ENCODE data around the gene SDC3.

Gene SDC3

GRCh38 chr1:30876451-30877204, 31.9 kb downstream of the SDC3 start:
- Histone ChIP-seq H3K9ac (ENCODE audit: low read depth in 1 of 2, low read length in 2 of 2) (no peak overlapping the region), H3K27me3 (ENCODE audit: control insufficient read depth in 1 of 2, insufficient read depth in 2 of 2, low read length in 2 of 2) (no peaks in the 10 kb centered on the region), H3K27ac (ENCODE audit: low read depth, low read length) (peak overlapping the region; percentile 32), H3K9me3 (ENCODE audit: control insufficient read depth in 1 of 2, low read length in 2 of 2) (no peaks in the 10 kb centered on the region), H3K36me3 (ENCODE audit: control insufficient read depth in 1 of 2, insufficient read depth in 2 of 2, low read length in 2 of 2) (peaks cover 5 to 7% of the 10 kb centered on the region in 2 donors), H3K4me3 (ENCODE audit: low read depth in 1 of 2, low read length in 2 of 2) (no peak overlapping the region), H3K4me1 (ENCODE audit: control insufficient read depth in 1 of 2, insufficient read depth in 2 of 2, low read length in 2 of 2) (peaks cover 0 to 7% of the 10 kb centered on the region in 2 donors)

- Histone ChIP-seq H3K27ac (ENCODE audit: low read depth, low read length) (no peak overlapping the region), H3K9ac (ENCODE audit: low read depth in 1 of 2, low read length in 2 of 2) (no peak overlapping the region), H3K9me3 (ENCODE audit: control insufficient read depth in 1 of 2, low read length in 2 of 2) (no peaks in the 10 kb centered on the region), H3K27me3 (ENCODE audit: control insufficient read depth in 1 of 2, insufficient read depth in 2 of 2, low read length in 2 of 2) (no peaks in the 10 kb centered on the region), H3K36me3 (ENCODE audit: control insufficient read depth in 1 of 2, insufficient read depth in 2 of 2, low read length in 2 of 2) (peaks cover 5 to 7% of the 10 kb centered on the region in 2 donors), H3K4me3 (ENCODE audit: low read depth in 1 of 2, low read length in 2 of 2) (no peak overlapping the region), H3K4me1 (ENCODE audit: control insufficient read depth in 1 of 2, insufficient read depth in 2 of 2, low read length in 2 of 2) (peaks cover 0 to 7% of the 10 kb centered on the region in 2 donors)
Measured at GRCh38 chr1:30875916-30876315, 32.6 kb downstream of the SDC3 start.

- H3K27ac ChIP-seq (ENCODE audit: low read depth, low read length) = no peak overlapping the region
- H3K9me3 ChIP-seq (ENCODE audit: control insufficient read depth in 1 of 2, low read length in 2 of 2) = no peaks in the 10 kb centered on the region
- H3K9ac ChIP-seq (ENCODE audit: low read depth in 1 of 2, low read length in 2 of 2) = no peak overlapping the region
- H3K36me3 ChIP-seq (ENCODE audit: control insufficient read depth in 1 of 2, insufficient read depth in 2 of 2, low read length in 2 of 2) = peaks cover 5 to 7% of the 10 kb centered on the region in 2 donors
- H3K4me1 ChIP-seq (ENCODE audit: control insufficient read depth in 1 of 2, insufficient read depth in 2 of 2, low read length in 2 of 2) = peaks cover 0 to 7% of the 10 kb centered on the region in 2 donors
- no peaks in the 10 kb centered on the region for H3K27me3 ChIP-seq (ENCODE audit: control insufficient read depth in 1 of 2, insufficient read depth in 2 of 2, low read length in 2 of 2)
- H3K4me3 ChIP-seq (ENCODE audit: low read depth in 1 of 2, low read length in 2 of 2) = no peak overlapping the region
Measured at GRCh38 chr1:30875197-30875596, 33.4 kb downstream of the SDC3 start.

GRCh38 chr1:30874176-30874575, 34.4 kb downstream of the SDC3 start:
- H3K27me3 ChIP-seq (ENCODE audit: control insufficient read depth in 1 of 2, insufficient read depth in 2 of 2, low read length in 2 of 2) = no peaks in the 10 kb centered on the region
- peaks cover 0 to 7% of the 10 kb centered on the region in 2 donors for H3K4me1 ChIP-seq (ENCODE audit: control insufficient read depth in 1 of 2, insufficient read depth in 2 of 2, low read length in 2 of 2)
- no peak overlapping the region for H3K4me3 ChIP-seq (ENCODE audit: low read depth in 1 of 2, low read length in 2 of 2)
- no peak overlapping the region for H3K27ac ChIP-seq (ENCODE audit: low read depth, low read length)
- H3K36me3 ChIP-seq (ENCODE audit: control insufficient read depth in 1 of 2, insufficient read depth in 2 of 2, low read length in 2 of 2) = peaks cover 5 to 7% of the 10 kb centered on the region in 2 donors
- H3K9ac ChIP-seq (ENCODE audit: low read depth in 1 of 2, low read length in 2 of 2) = no peak overlapping the region
- no peaks in the 10 kb centered on the region for H3K9me3 ChIP-seq (ENCODE audit: control insufficient read depth in 1 of 2, low read length in 2 of 2)

GRCh38 chr1:30872948-30873263, 35.7 kb downstream of the SDC3 start:
- peaks cover 5 to 7% of the 10 kb centered on the region in 2 donors for H3K36me3 ChIP-seq (ENCODE audit: control insufficient read depth in 1 of 2, insufficient read depth in 2 of 2, low read length in 2 of 2)
- no peaks in the 10 kb centered on the region for H3K9me3 ChIP-seq (ENCODE audit: control insufficient read depth in 1 of 2, low read length in 2 of 2)
- H3K4me1 ChIP-seq (ENCODE audit: control insufficient read depth in 1 of 2, insufficient read depth in 2 of 2, low read length in 2 of 2) = peaks cover 0 to 2% of the 10 kb centered on the region in 2 donors
- H3K9ac ChIP-seq (ENCODE audit: low read depth in 1 of 2, low read length in 2 of 2) = no peak overlapping the region
- no peaks in the 10 kb centered on the region for H3K27me3 ChIP-seq (ENCODE audit: control insufficient read depth in 1 of 2, insufficient read depth in 2 of 2, low read length in 2 of 2)
- H3K4me3 ChIP-seq (ENCODE audit: low read depth in 1 of 2, low read length in 2 of 2) = no peak overlapping the region
- H3K27ac ChIP-seq (ENCODE audit: low read depth, low read length) = no peak overlapping the region

GRCh38 chr1:30872033-30872947, 36.3 kb downstream of the SDC3 start:
- no peaks in the 10 kb centered on the region for H3K4me1 ChIP-seq (ENCODE audit: control insufficient read depth in 1 of 2, insufficient read depth in 2 of 2, low read length in 2 of 2)
- no peak overlapping the region for H3K4me3 ChIP-seq (ENCODE audit: low read depth in 1 of 2, low read length in 2 of 2)
- no peak overlapping the region for H3K27ac ChIP-seq (ENCODE audit: low read depth, low read length)
- H3K36me3 ChIP-seq (ENCODE audit: control insufficient read depth in 1 of 2, insufficient read depth in 2 of 2, low read length in 2 of 2) = peaks cover 5 to 7% of the 10 kb centered on the region in 2 donors
- no peaks in the 10 kb centered on the region for H3K9me3 ChIP-seq (ENCODE audit: control insufficient read depth in 1 of 2, low read length in 2 of 2)
- H3K27me3 ChIP-seq (ENCODE audit: control insufficient read depth in 1 of 2, insufficient read depth in 2 of 2, low read length in 2 of 2) = no peaks in the 10 kb centered on the region
- no peak overlapping the region for H3K9ac ChIP-seq (ENCODE audit: low read depth in 1 of 2, low read length in 2 of 2)

- Histone ChIP-seq H3K9me3 (ENCODE audit: control insufficient read depth in 1 of 2, low read length in 2 of 2) (no peaks in the 10 kb centered on the region), H3K36me3 (ENCODE audit: control insufficient read depth in 1 of 2, insufficient read depth in 2 of 2, low read length in 2 of 2) (peaks cover 5 to 7% of the 10 kb centered on the region in 2 donors), H3K4me3 (ENCODE audit: low read depth in 1 of 2, low read length in 2 of 2) (no peak overlapping the region), H3K27ac (ENCODE audit: low read depth, low read length) (no peak overlapping the region), H3K9ac (ENCODE audit: low read depth in 1 of 2, low read length in 2 of 2) (no peak overlapping the region), H3K27me3 (ENCODE audit: control insufficient read depth in 1 of 2, insufficient read depth in 2 of 2, low read length in 2 of 2) (no peaks in the 10 kb centered on the region), H3K4me1 (ENCODE audit: control insufficient read depth in 1 of 2, insufficient read depth in 2 of 2, low read length in 2 of 2) (no peaks in the 10 kb centered on the region)
Measured at GRCh38 chr1:30871276-30871871, 37.2 kb downstream of the SDC3 start.

GRCh38 chr1:30870656-30871055, 37.9 kb downstream of the SDC3 start:
- Histone ChIP-seq H3K4me3 (ENCODE audit: low read depth in 1 of 2, low read length in 2 of 2) (no peak overlapping the region), H3K27ac (ENCODE audit: low read depth, low read length) (no peak overlapping the region), H3K36me3 (ENCODE audit: control insufficient read depth in 1 of 2, insufficient read depth in 2 of 2, low read length in 2 of 2) (peaks cover 5 to 7% of the 10 kb centered on the region in 2 donors), H3K9ac (ENCODE audit: low read depth in 1 of 2, low read length in 2 of 2) (no peak overlapping the region), H3K4me1 (ENCODE audit: control insufficient read depth in 1 of 2, insufficient read depth in 2 of 2, low read length in 2 of 2) (no peaks in the 10 kb centered on the region), H3K27me3 (ENCODE audit: control insufficient read depth in 1 of 2, insufficient read depth in 2 of 2, low read length in 2 of 2) (no peaks in the 10 kb centered on the region), H3K9me3 (ENCODE audit: control insufficient read depth in 1 of 2, low read length in 2 of 2) (no peaks in the 10 kb centered on the region)

- Histone ChIP-seq H3K27ac (ENCODE audit: low read depth, low read length) (no peak overlapping the region), H3K9ac (ENCODE audit: low read depth in 1 of 2, low read length in 2 of 2) (no peak overlapping the region), H3K4me3 (ENCODE audit: low read depth in 1 of 2, low read length in 2 of 2) (no peak overlapping the region), H3K27me3 (ENCODE audit: control insufficient read depth in 1 of 2, insufficient read depth in 2 of 2, low read length in 2 of 2) (no peaks in the 10 kb centered on the region), H3K36me3 (ENCODE audit: control insufficient read depth in 1 of 2, insufficient read depth in 2 of 2, low read length in 2 of 2) (peaks cover 5 to 7% of the 10 kb centered on the region in 2 donors), H3K9me3 (ENCODE audit: control insufficient read depth in 1 of 2, low read length in 2 of 2) (no peaks in the 10 kb centered on the region), H3K4me1 (ENCODE audit: control insufficient read depth in 1 of 2, insufficient read depth in 2 of 2, low read length in 2 of 2) (no peaks in the 10 kb centered on the region)
Measured at GRCh38 chr1:30870035-30870434, 38.5 kb downstream of the SDC3 start.
